ENCODE data around the gene PPT2. TPM values are rescaled to one million over a fixed set of nuclear protein-coding genes. Genes with fewer than 3 reads are reported as not detected.

The PPT2 gene

DNA sequence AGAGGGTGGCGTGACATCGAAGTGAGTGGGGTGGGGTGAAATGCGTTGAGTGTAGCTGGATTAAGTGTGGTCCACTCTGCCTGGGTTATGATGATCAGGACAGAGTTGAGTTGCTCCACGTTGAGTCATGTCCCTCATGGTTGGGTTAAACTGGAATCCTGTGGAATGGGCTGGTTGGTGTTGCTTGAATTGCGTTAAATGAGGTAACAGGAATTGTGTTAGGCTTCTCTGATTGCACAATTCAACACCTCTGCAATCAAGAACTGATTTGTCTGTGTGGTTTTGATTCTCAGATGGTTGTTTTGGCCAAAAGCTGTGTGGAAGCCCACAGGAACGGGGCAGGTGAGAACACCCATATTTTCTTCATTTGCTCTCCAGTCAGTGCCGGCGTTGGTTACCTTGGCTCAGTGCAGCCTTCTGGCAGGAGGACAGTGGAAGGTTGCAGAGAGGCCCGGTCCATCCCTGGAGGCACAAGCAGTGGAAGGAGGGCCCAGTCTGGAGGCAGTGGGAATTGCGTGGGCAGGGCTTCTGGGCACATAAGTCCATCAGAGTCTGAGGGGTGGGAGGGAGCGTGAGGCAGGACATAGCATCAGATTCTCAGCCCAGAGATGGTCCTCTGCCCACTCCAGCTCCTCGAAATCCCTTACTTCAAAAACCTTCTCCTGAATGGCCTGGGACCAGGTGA lies 58.3 kb downstream of the PPT2 start:
- H3K4me1 ChIP-seq (ENCODE audit: control insufficient read depth in 2 of 2, insufficient read depth in 1 of 2, low read depth in 1 of 2, low read length in 2 of 2): no peaks in the 10 kb centered on the region
- no peak overlapping the region for H2BK12ac ChIP-seq (ENCODE audit: low read length)
- no CpG with 5 or more reads among the region's 12 CpGs for WGBS, 2 donors (ENCODE audit: extremely low coverage in 2 of 2, insufficient read length in 2 of 2, insufficient replicate concordance in 1 of 2)
- no peak overlapping the region for H2BK120ac ChIP-seq (ENCODE audit: low read depth, low read length)
- peak overlapping the region; percentile 19 for H3K18ac ChIP-seq (ENCODE audit: low read length)
- H3K36me3 ChIP-seq (replicated peaks in 1 of 2; ENCODE audit: control insufficient read depth in 2 of 2, insufficient read depth in 2 of 2, low read length in 2 of 2): no peaks in the 10 kb centered on the region
- no peak overlapping the region for H4K8ac ChIP-seq (ENCODE audit: low read depth, low read length)
- no peak overlapping the region for H3K14ac ChIP-seq (ENCODE audit: low read length)
- H2AK5ac ChIP-seq (ENCODE audit: low read depth, low read length): peak overlapping the region; percentile 88
- H2BK5ac ChIP-seq (ENCODE audit: low read length): no peak overlapping the region
- no peaks in the 10 kb centered on the region for H3K79me1 ChIP-seq (ENCODE audit: low read depth, low read length)
- DNase-seq (ENCODE audit: low spot score): no peak
- H2BK15ac ChIP-seq (ENCODE audit: low read length): peak overlapping the region; percentile 59
- H3K4ac ChIP-seq (ENCODE audit: low read length): no peak overlapping the region
- no peaks in the 10 kb centered on the region for H3K9me3 ChIP-seq (replicated peaks in 1 of 2; ENCODE audit: control insufficient read depth in 2 of 2, insufficient read depth in 1 of 2, low read depth in 1 of 2, low read length in 2 of 2)
- no peak overlapping the region for H3K4me2 ChIP-seq (ENCODE audit: insufficient read depth, low read length, poor library complexity, severe bottlenecking)
- H3K27ac ChIP-seq (replicated peaks; ENCODE audit: low read length): no peak overlapping the region
- H2AFZ ChIP-seq (ENCODE audit: low read length): no peak overlapping the region
- peaks cover 0 to 18% (median 0%) of the 10 kb centered on the region in 3 experiments for H3K27me3 ChIP-seq (ENCODE audit: control insufficient read depth in 3 of 3, insufficient read depth in 3 of 3, low read depth in 1 of 3, low read length in 3 of 3)
- H3K9ac ChIP-seq (ENCODE audit: low read depth, low read length, poor library complexity): no peak overlapping the region
- H4K91ac ChIP-seq (ENCODE audit: low read depth, low read length, poor library complexity): no peak overlapping the region
- no peak overlapping the region for H3K23ac ChIP-seq (ENCODE audit: low read depth, low read length, poor library complexity)
- no peak overlapping the region for H3K4me3 ChIP-seq (ENCODE audit: low read length in 2 of 2)

Small RNA genes within 50 kb of the gene (small RNA-seq; reads per million reads assigned to genes)
- gene AL662884.1 (ENCODE audit: insufficient read depth): not detected
- 1.6 reads per million for gene MIR6833 (ENCODE audit: insufficient read depth)
